ENCODE data around the gene CENPT. TPM values are rescaled to one million over a fixed set of nuclear protein-coding genes. Genes with fewer than 3 reads are reported as not detected.

Gene CENPT
- total and polyA plus RNA-seq, 2 of the 13 experiments (the other 11 are each of a cell fraction or from before 2014, with no cell fraction given) = 40.9 to 43.3 TPM

DNA sequence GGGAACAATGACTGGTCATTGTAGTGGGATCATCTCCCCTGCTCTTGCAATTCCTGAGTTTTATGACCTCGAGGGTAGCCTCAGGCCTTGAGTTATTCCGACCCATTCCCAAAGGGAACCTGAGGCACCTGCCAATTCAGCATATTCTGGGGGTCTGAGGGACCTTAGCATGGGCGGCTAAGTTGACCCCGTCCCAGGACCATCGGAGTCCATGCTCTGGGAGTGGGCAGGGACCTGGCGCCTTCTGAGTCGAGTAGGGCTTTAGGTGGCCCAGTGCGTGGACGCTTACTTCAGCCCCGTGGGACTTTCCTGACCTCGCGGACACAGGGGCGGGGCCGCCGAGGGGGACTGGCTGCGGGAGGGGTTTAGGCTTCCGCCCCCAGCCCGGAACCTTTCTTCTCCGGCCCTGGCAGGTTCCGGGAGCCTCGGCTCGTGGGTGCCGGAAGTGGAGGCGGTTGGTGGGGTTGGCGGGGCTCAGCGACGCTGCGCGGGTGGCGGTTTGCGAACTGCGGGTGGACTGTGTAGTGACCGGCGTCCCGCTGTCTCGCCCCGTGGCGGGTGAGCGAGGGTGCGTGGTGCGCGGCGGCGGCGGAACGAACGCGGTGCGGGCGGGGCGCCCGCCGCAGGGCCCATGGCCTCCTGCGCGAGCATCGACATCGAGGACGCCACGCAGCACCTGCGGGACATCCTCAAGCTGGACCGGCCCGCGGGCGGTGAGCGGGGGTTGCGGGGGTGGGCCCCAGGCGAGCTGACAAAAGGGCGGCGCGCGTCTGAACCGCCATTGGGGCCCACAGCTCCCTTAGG, 25.3 kb upstream of the CENPT start, which contains the start of gene EDC4 (continued):
- TF ChIP-seq, protein P1, sequence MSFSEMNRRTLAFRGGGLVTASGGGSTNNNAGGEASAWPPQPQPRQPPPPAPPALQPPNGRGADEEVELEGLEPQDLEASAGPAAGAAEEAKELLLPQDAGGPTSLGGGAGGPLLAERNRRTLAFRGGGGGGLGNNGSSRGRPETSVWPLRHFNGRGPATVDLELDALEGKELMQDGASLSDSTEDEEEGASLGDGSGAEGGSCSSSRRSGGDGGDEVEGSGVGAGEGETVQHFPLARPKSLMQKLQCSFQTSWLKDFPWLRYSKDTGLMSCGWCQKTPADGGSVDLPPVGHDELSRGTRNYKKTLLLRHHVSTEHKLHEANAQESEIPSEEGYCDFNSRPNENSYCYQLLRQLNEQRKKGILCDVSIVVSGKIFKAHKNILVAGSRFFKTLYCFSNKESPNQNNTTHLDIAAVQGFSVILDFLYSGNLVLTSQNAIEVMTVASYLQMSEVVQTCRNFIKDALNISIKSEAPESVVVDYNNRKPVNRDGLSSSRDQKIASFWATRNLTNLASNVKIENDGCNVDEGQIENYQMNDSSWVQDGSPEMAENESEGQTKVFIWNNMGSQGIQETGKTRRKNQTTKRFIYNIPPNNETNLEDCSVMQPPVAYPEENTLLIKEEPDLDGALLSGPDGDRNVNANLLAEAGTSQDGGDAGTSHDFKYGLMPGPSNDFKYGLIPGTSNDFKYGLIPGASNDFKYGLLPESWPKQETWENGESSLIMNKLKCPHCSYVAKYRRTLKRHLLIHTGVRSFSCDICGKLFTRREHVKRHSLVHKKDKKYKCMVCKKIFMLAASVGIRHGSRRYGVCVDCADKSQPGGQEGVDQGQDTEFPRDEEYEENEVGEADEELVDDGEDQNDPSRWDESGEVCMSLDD (CRISPR knock-in tag; IDR thresholded peaks at IDR 0.05; ENCODE audit: borderline replicate concordance) = no peak
- TF ChIP-seq, protein P2, sequence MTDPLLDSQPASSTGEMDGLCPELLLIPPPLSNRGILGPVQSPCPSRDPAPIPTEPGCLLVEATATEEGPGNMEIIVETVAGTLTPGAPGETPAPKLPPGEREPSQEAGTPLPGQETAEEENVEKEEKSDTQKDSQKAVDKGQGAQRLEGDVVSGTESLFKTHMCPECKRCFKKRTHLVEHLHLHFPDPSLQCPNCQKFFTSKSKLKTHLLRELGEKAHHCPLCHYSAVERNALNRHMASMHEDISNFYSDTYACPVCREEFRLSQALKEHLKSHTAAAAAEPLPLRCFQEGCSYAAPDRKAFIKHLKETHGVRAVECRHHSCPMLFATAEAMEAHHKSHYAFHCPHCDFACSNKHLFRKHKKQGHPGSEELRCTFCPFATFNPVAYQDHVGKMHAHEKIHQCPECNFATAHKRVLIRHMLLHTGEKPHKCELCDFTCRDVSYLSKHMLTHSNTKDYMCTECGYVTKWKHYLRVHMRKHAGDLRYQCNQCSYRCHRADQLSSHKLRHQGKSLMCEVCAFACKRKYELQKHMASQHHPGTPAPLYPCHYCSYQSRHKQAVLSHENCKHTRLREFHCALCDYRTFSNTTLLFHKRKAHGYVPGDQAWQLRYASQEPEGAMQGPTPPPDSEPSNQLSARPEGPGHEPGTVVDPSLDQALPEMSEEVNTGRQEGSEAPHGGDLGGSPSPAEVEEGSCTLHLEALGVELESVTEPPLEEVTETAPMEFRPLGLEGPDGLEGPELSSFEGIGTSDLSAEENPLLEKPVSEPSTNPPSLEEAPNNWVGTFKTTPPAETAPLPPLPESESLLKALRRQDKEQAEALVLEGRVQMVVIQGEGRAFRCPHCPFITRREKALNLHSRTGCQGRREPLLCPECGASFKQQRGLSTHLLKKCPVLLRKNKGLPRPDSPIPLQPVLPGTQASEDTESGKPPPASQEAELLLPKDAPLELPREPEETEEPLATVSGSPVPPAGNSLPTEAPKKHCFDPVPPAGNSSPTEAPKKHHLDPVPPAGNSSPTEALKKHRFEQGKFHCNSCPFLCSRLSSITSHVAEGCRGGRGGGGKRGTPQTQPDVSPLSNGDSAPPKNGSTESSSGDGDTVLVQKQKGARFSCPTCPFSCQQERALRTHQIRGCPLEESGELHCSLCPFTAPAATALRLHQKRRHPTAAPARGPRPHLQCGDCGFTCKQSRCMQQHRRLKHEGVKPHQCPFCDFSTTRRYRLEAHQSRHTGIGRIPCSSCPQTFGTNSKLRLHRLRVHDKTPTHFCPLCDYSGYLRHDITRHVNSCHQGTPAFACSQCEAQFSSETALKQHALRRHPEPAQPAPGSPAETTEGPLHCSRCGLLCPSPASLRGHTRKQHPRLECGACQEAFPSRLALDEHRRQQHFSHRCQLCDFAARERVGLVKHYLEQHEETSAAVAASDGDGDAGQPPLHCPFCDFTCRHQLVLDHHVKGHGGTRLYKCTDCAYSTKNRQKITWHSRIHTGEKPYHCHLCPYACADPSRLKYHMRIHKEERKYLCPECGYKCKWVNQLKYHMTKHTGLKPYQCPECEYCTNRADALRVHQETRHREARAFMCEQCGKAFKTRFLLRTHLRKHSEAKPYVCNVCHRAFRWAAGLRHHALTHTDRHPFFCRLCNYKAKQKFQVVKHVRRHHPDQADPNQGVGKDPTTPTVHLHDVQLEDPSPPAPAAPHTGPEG (CRISPR knock-in tag; IDR thresholded peaks at IDR 0.05) = peak; percentile 94
- TF ChIP-seq TGIF2 (CRISPR knock-in tag; IDR thresholded peaks at IDR 0.05) (peak; percentile 93), SALL1 (CRISPR knock-in tag; IDR thresholded peaks at IDR 0.05) (peak; percentile 94), ZFP36L2 (CRISPR knock-in tag; IDR thresholded peaks at IDR 0.05) (peak; percentile 70; the same call in 1 of the 2 replicates), MED13 (CRISPR knock-in tag; IDR thresholded peaks at IDR 0.05) (peak; percentile 79; the same call in 1 of the 2 replicates), ZNF343 (CRISPR knock-in tag; IDR thresholded peaks at IDR 0.05) (peak; percentile 44; the same call in 1 of the 2 replicates), ZSCAN29 (CRISPR knock-in tag; conservative IDR thresholded peaks at IDR 0.05) (no peak), ZNF10 (CRISPR knock-in tag; IDR thresholded peaks at IDR 0.05; ENCODE audit: borderline replicate concordance, low read depth) (no peak), MIXL1 (CRISPR knock-in tag; IDR thresholded peaks at IDR 0.05) (peak; percentile 73), EHMT2 (IDR thresholded peaks at IDR 0.05; ENCODE audit: borderline replicate concordance, low read depth, low read length) (no peak), NFIC (IDR thresholded peaks at IDR 0.05; ENCODE audit: low read length) (peak; percentile 36; the same call in 1 of the 2 replicates), ZNF468 (CRISPR knock-in tag; IDR thresholded peaks at IDR 0.05) (0 out of 2 replicates have a peak, but pooled peaks have one; percentile 29), ZFYVE20 (CRISPR knock-in tag; IDR thresholded peaks at IDR 0.05; ENCODE audit: borderline replicate concordance, low read depth) (no peak)
- TF ChIP-seq, protein P3, sequence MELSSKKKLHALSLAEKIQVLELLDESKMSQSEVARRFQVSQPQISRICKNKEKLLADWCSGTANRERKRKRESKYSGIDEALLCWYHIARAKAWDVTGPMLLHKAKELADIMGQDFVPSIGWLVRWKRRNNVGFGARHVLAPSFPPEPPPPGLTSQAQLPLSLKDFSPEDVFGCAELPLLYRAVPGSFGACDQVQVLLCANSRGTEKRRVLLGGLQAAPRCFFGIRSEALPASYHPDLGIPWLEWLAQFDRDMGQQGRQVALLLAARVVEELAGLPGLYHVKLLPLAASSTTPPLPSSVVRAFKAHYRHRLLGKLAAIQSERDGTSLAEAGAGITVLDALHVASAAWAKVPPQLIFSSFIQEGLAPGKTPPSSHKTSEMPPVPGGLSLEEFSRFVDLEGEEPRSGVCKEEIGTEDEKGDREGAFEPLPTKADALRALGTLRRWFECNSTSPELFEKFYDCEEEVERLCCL (CRISPR knock-in tag; IDR thresholded peaks at IDR 0.05; ENCODE audit: borderline replicate concordance) = no peak
- TF ChIP-seq, protein P4, sequence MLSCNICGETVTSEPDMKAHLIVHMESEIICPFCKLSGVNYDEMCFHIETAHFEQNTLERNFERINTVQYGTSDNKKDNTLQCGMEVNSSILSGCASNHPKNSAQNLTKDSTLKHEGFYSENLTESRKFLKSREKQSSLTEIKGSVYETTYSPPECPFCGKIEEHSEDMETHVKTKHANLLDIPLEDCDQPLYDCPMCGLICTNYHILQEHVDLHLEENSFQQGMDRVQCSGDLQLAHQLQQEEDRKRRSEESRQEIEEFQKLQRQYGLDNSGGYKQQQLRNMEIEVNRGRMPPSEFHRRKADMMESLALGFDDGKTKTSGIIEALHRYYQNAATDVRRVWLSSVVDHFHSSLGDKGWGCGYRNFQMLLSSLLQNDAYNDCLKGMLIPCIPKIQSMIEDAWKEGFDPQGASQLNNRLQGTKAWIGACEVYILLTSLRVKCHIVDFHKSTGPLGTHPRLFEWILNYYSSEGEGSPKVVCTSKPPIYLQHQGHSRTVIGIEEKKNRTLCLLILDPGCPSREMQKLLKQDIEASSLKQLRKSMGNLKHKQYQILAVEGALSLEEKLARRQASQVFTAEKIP (CRISPR knock-in tag; IDR thresholded peaks at IDR 0.05; ENCODE audit: borderline replicate concordance) = no peak
